ENCODE measurements around the gene TBL1Y.

DNA sequence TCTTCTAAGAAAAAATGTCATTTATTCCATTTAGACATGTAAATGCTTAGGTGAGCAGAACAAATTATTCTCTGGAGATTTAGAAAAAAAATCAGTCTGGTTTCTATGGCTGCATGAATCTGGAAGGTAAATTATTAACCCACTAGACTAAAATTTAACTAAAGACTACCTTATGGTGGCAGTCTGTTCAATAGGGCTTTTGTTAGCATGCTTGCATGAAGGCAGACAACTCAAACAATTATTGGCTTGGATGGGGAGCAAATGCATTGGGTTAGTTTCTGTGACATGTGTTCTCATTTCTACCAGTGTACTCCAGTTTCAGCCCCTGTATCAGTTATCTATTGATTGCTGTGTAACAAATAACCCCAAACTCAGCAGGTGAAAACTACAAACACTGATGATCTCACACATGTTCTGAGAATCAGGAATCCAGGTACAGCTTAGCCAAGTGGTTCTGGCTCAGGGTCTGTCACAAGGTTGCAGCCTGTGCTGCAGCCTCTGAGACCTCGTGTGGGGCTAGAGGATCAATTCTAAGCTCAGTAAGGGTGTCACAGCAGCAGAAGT is 87.1 kb downstream of the TBL1Y start:
- TF ChIP-seq, protein P1, sequence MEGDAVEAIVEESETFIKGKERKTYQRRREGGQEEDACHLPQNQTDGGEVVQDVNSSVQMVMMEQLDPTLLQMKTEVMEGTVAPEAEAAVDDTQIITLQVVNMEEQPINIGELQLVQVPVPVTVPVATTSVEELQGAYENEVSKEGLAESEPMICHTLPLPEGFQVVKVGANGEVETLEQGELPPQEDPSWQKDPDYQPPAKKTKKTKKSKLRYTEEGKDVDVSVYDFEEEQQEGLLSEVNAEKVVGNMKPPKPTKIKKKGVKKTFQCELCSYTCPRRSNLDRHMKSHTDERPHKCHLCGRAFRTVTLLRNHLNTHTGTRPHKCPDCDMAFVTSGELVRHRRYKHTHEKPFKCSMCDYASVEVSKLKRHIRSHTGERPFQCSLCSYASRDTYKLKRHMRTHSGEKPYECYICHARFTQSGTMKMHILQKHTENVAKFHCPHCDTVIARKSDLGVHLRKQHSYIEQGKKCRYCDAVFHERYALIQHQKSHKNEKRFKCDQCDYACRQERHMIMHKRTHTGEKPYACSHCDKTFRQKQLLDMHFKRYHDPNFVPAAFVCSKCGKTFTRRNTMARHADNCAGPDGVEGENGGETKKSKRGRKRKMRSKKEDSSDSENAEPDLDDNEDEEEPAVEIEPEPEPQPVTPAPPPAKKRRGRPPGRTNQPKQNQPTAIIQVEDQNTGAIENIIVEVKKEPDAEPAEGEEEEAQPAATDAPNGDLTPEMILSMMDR (IDR thresholded peaks at IDR 0.05; ENCODE audit: low read depth, low read length) = no peak
- TF ChIP-seq EZH2phosphoT487 (IDR thresholded peaks at IDR 0.05; ENCODE audit: low read depth) = no peak

Data from OCI-LY3 (cell line).